Uterus (tissue), 2 donors: ENCODE measurements around the gene ATXN7L1.

Source experiments
- CTCF ChIP-seq, 4 experiments: fragments of 200-600 bp in 2 of 4; fragments of 450-650 bp in 2 of 4; sonication (generic) in 2 of 4; IDR thresholded peaks; one replicate each; pipeline ENCODE4 v1.5.1; 2016 to 2019; ENCODE audit warnings: antibody characterized with exemption in 4 of 4, mild to moderate bottlenecking in 2 of 4, moderate library complexity in 1 of 4
- POLR2A ChIP-seq, 2 donors: fragments of 450-650 bp; IDR thresholded peaks; one replicate each; pipeline ENCODE4 v1.6.1; 2016; ENCODE audit warnings: antibody characterized with exemption in 2 of 2, mild to moderate bottlenecking in 1 of 2, moderate library complexity in 1 of 2

- TF ChIP-seq CTCF (IDR thresholded peaks at IDR 0.05) (no peak), POLR2A (IDR thresholded peaks at IDR 0.05) (no peak)
Observed at GRCh38 chr7:105768117-105768516, 108.3 kb downstream of the ATXN7L1 start.
